OCI-LY7 (cell line): ENCODE measurements around the gene HIVEP3. TPM values are rescaled to one million over a fixed set of nuclear protein-coding genes. Genes with fewer than 3 reads are reported as not detected.
A peak's percentile ranks its signal among the peaks of the same experiment; 100 is the strongest.

Source experiments
- BruUV-seq: library from RNA; stranded (reverse); fragments of 400-500 nt; replicated peaks from 2 replicates; lab custom pipeline; 2021; lab: Mats Ljungman, UMichigan
- CTCF ChIA-PET: fragments of 300-600 bp; sonication (Branson Sonifier 250); formaldehyde crosslinking; loops from one replicate; lab custom pipeline; 2022; ENCODE audit warnings: antibody characterized with exemption; ENCODE audit not compliant: unreplicated experiment; lab: Charles Lee
- POLR2A ChIA-PET: fragments of 300-600 bp; sonication (Branson Sonifier 250); formaldehyde crosslinking; loops from one replicate; lab custom pipeline; 2022; ENCODE audit warnings: antibody characterized with exemption; lab: Charles Lee
- DNase-seq: peaks from one replicate; pipeline ENCODE4 v3.0.0-alpha.2; 2015; ENCODE audit warnings: low spot score
- H2AFZ ChIP-seq: fragments of 200-600 bp; sonication (generic), shearing (Covaris generic); 2 replicates; pipeline ENCODE4 v1.6.1; 2014; ENCODE audit warnings: mild to moderate bottlenecking, antibody characterized with exemption, low read length, moderate library complexity
- H3K27ac ChIP-seq: fragments of 200-600 bp; sonication (generic); 2 replicates; pipeline ENCODE4 v1.5.1; 2014; ENCODE audit warnings: mixed run types, low read depth, mild to moderate bottlenecking, moderate library complexity, low read length, inconsistent platforms; ENCODE audit not compliant: poor library complexity, severe bottlenecking
- H3K36me3 ChIP-seq: fragments of 200-600 bp; sonication (generic); 2 replicates; pipeline ENCODE4 v1.6.1; 2014; ENCODE audit warnings: mild to moderate bottlenecking, antibody characterized with exemption, low read length, moderate library complexity, mixed read lengths; ENCODE audit not compliant: insufficient read depth
- H3K4me1 ChIP-seq: fragments of 200-600 bp; sonication (generic); 2 replicates; pipeline ENCODE4 v1.5.1; 2014; ENCODE audit warnings: mild to moderate bottlenecking, low read length; ENCODE audit not compliant: insufficient read depth, poor library complexity, severe bottlenecking
- H3K4me2 ChIP-seq: fragments of 200-600 bp; sonication (generic); 2 replicates; pipeline ENCODE4 v1.6.1; 2014; ENCODE audit warnings: mild to moderate bottlenecking, low read length
- H3K4me3 ChIP-seq: fragments of 200-600 bp; sonication (generic); 2 replicates; pipeline ENCODE4 v1.5.1; 2014; ENCODE audit warnings: mild to moderate bottlenecking, low read depth, low read length; ENCODE audit not compliant: poor library complexity, severe bottlenecking
- H3K79me2 ChIP-seq: fragments of 200-600 bp; sonication (generic); 2 replicates; pipeline ENCODE4 v1.6.1; 2016; ENCODE audit warnings: low read depth, mild to moderate bottlenecking, low read length, moderate library complexity, mixed read lengths; ENCODE audit not compliant: insufficient read depth
- H3K9me2 ChIP-seq: fragments of 200-600 bp; sonication (generic); 2 replicates; pipeline ENCODE4 v1.6.1; 2016; ENCODE audit warnings: mild to moderate bottlenecking, low read length, mixed read lengths; ENCODE audit not compliant: insufficient read depth
- H3K9me3 ChIP-seq: fragments of 200-600 bp; sonication (generic); 2 replicates; pipeline ENCODE4 v1.6.1; 2014; ENCODE audit warnings: mild to moderate bottlenecking, mixed run types, low read length, mixed read lengths
- H4K20me1 ChIP-seq: fragments of 200-600 bp; sonication (generic); 2 replicates; pipeline ENCODE4 v1.6.1; 2014; ENCODE audit warnings: mild to moderate bottlenecking, antibody characterized with exemption, low read length, moderate library complexity, mixed read lengths; ENCODE audit not compliant: insufficient read depth
- EZH2phosphoT487 ChIP-seq: fragments of 200-600 bp; sonication (generic); IDR thresholded peaks from 2 replicates; pipeline ENCODE4 v1.6.1; 2018; ENCODE audit warnings: low read depth, borderline replicate concordance, mild to moderate bottlenecking, mixed run types, antibody characterized with exemption, low read length, moderate library complexity, mixed read lengths
- intact Hi-C: fragments of 100-400 bp; cut with micrococcal nuclease; formaldehyde crosslinking; loops from one replicate; pipeline ENCODE4 v1.10.0; 2022; ENCODE audit not compliant: unreplicated experiment
- total RNA-seq, 2 experiments: library from RNA; depleted of rRNA in 1 of 2; stranded (reverse); fragments of >200 nt in 1 of 2; shearing (Covaris generic) in 1 of 2; gene quantifications; 2 replicates each; pipeline ENCODE4 v1.2.3, GENCODE V29; 2014 to 2022
- TF ChIP-seq, protein P1 (sequence below): fragments of 200-600 bp; sonication (generic); conservative IDR thresholded peaks from 2 replicates; pipeline ENCODE4 v1.5.1; 2014; ENCODE audit warnings: mild to moderate bottlenecking, antibody characterized with exemption, low read length, moderate library complexity, mixed read lengths

The HIVEP3 gene
- total RNA-seq, 2 experiments from 2014 or later: 0.53 to 0.60 TPM

- no peaks in the 10 kb centered on the region for H4K20me1 ChIP-seq
- H3K4me3 ChIP-seq: no peak overlapping the region
- no peak overlapping the region for H3K27ac ChIP-seq
- intact Hi-C loops: no loop called here
- no peak for DNase-seq
- no peak overlapping the region for H3K4me2 ChIP-seq
- BruUV-seq: no TSS peak
- H3K9me3 ChIP-seq: no peaks in the 10 kb centered on the region
- H2AFZ ChIP-seq: no peak overlapping the region
- POLR2A ChIA-PET: interaction anchor here (0.5 kb wide), 1 partner anchor 306 kb away, joined by 6 read pairs; no protein-coding TSS in a partner anchor
- no peaks in the 10 kb centered on the region for H3K4me1 ChIP-seq
- H3K36me3 ChIP-seq: no peaks in the 10 kb centered on the region
- H3K9me2 ChIP-seq: no peaks in the 10 kb centered on the region
- CTCF ChIA-PET: no interaction called here
- TF ChIP-seq, protein P1, sequence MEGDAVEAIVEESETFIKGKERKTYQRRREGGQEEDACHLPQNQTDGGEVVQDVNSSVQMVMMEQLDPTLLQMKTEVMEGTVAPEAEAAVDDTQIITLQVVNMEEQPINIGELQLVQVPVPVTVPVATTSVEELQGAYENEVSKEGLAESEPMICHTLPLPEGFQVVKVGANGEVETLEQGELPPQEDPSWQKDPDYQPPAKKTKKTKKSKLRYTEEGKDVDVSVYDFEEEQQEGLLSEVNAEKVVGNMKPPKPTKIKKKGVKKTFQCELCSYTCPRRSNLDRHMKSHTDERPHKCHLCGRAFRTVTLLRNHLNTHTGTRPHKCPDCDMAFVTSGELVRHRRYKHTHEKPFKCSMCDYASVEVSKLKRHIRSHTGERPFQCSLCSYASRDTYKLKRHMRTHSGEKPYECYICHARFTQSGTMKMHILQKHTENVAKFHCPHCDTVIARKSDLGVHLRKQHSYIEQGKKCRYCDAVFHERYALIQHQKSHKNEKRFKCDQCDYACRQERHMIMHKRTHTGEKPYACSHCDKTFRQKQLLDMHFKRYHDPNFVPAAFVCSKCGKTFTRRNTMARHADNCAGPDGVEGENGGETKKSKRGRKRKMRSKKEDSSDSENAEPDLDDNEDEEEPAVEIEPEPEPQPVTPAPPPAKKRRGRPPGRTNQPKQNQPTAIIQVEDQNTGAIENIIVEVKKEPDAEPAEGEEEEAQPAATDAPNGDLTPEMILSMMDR: no peak
- TF ChIP-seq EZH2phosphoT487: no peak
- no peaks in the 10 kb centered on the region for H3K79me2 ChIP-seq
Observed at GRCh38 chr1:41493626-41494350, 424.9 kb downstream of the HIVEP3 start.

GRCh38 chr1:41493117-41493536 is 425.6 kb downstream of the HIVEP3 start:
- Histone ChIP-seq H4K20me1 (no peaks in the 10 kb centered on the region), H2AFZ (no peak overlapping the region), H3K79me2 (no peaks in the 10 kb centered on the region), H3K27ac (no peak overlapping the region), H3K9me3 (no peaks in the 10 kb centered on the region), H3K4me1 (no peaks in the 10 kb centered on the region), H3K4me3 (no peak overlapping the region), H3K9me2 (no peaks in the 10 kb centered on the region), H3K36me3 (no peaks in the 10 kb centered on the region), H3K4me2 (no peak overlapping the region)
- no peak for DNase-seq
- ChIA-PET CTCF (no interaction called here), POLR2A (no interaction called here)
- TF ChIP-seq, protein P1: no peak
- no peak for TF ChIP-seq EZH2phosphoT487
- intact Hi-C loops: no loop called here
- BruUV-seq: no TSS peak

- BruUV-seq: no TSS peak
- no peaks in the 10 kb centered on the region for H3K9me3 ChIP-seq
- no peak overlapping the region for H3K27ac ChIP-seq
- no peaks in the 10 kb centered on the region for H3K4me1 ChIP-seq
- TF ChIP-seq, protein P1: peak; percentile 83
- TF ChIP-seq EZH2phosphoT487: no peak
- intact Hi-C loops: no loop called here
- no peaks in the 10 kb centered on the region for H3K9me2 ChIP-seq
- no peaks in the 10 kb centered on the region for H4K20me1 ChIP-seq
- ChIA-PET POLR2A (no interaction called here), CTCF (no interaction called here)
- no peak overlapping the region for H3K4me2 ChIP-seq
- H3K36me3 ChIP-seq: no peaks in the 10 kb centered on the region
- DNase-seq: peak; percentile 41
- H3K4me3 ChIP-seq: no peak overlapping the region
- H3K79me2 ChIP-seq: no peaks in the 10 kb centered on the region
- no peak overlapping the region for H2AFZ ChIP-seq
Observed at GRCh38 chr1:41492341-41492848, 426.3 kb downstream of the HIVEP3 start.
